GM19239 (cell line): ENCODE measurements around the gene PTP4A2.

ENCODE experiments used
- DNase-seq: peaks from one replicate; pipeline ENCODE4 v3.0.0; 2011; ENCODE audit warnings: low spot score; ENCODE audit not compliant: insufficient read length
- FAIRE-seq: peaks from 2 replicates; lab custom pipeline; 2011; peaks lifted over from hg19 to GRCh38; lab: Jason Lieb, UNC

Gene PTP4A2

GRCh38 chr1:31867546-31867945 is 70.6 kb downstream of the PTP4A2 start:
- DNase-seq, result no peak
- FAIRE-seq, result no peak

DNA sequence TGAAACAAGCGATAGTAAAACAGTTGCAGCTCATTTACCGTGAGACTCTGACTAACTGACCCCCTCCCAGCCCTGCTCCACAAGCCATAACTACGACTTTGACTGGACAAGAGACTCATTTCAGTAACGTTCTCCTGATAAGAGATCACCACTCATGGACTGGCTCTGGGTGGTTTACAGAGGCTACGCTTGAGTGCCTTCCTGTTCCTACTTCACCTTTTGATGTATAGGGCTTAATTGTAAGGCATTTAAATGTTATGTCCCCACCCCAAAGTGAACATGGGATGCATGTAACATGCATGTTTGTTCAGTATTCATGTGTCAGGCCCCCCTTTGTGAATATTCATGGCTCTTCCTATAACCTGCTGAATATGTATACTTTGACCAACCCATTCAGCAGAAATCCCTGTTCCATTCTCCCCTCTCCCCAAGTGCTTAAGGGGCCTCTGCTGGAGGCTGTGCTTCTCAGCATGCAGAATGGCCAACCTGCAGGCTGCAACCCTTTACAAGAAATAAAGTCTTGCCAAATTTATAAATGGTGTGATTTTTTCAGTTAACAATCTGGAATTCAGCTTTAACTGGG is 71.6 kb downstream of the PTP4A2 start:
- DNase-seq (no peak), FAIRE-seq (no peak)

DNA sequence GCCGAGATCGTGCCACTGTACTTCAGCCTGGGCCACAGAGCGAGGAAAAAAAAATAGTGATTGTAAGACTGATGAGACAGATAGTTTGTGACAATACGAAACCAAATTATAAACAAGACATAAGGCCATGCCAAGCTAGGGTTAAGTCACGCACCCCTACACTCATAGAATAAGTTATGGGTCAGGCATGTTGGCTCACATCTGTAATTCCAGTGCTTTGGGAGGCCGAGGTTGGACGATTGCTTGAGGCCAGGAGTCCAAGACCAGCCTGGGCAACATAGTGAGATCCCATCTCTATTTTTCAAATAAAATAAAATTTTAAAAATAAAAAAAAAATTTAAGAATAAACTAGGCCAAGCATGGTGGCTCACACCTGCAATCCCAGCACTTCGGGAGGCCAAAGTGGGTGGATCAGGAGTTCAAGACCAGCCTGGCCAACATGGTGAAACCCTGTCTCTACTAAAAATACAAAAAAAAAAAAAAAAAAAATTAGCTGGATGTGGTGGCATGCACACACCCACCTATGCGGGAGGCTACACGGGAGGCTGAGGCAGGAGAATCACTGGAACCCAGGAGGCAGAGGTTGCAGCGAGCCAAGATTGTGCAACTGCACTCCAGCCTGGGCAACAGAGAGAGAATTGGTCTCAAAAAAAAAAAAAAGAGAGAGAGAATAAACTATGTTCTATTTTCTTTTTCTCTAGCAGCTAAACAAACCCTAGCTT is 72.3 kb downstream of the PTP4A2 start:
- no peak for FAIRE-seq
- no peak for DNase-seq

DNA sequence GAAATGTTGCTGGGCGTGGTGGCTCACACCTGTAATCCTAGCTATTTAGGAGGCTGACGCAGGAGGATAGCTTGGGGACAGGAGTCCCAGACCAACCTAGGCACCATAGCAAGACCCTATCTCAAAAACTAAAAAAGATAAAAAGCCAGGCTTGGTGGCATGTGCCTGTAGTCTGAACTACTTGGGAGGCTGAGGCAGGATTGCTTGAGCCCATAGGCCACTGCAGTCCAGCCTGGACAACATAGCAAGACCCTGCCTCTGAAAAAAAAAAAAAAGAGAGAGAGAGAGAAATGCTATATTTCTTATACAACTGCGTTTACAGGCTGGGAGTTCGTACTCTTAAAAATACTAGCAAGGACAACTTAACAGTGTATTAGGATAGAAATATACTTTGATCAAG is 76.1 kb downstream of the PTP4A2 start:
- no peak for FAIRE-seq

GRCh38 chr1:31861346-31861745 is 76.8 kb downstream of the PTP4A2 start:
- peak; percentile 86 for FAIRE-seq
- no peak for DNase-seq

More for the DNA sequence above, 76.1 kb downstream of the PTP4A2 start:
- no peak for DNase-seq

DNA sequence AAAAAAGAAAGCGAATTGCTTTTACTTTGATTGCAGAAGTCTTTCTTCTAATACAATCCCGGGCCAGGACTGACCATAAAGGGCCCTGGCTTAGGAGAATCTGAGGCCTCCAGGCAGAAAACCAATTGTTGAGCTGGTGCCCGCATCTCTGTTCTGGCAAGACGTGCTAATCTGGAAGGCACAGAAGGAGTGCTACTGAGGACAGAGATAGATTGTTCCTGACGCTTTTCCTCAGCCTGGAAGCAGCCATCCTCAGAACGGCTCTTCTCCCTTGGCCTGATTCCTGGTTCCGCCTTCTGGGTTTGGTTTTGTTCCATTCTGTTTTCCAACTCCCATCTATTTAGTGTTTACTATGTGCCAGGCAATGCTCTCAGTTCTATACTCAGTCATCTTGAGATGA is 77.6 kb downstream of the PTP4A2 start:
- no peak for FAIRE-seq
- no peak for DNase-seq

GRCh38 chr1:31859719-31860118 is 78.4 kb downstream of the PTP4A2 start:
- DNase-seq (no peak), FAIRE-seq (no peak)

DNA sequence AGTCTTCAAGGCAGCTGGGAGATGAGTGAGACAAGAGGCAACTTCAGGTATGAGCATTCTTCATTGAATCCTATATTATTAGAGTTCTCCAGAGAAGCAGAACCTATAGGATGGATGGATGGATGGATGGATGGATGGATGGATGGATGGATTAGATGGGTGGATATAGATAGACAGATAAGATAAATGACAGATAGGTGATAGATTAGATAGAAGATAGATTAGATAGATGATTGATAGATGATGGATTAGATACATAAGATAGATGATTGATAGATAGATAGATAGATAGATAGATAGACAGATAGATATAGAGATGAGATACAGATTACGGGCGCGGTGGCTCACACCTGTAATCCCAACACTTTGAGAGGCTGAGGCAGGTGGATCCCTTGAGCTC is 79.1 kb downstream of the PTP4A2 start:
- FAIRE-seq (no peak), DNase-seq (no peak)

- FAIRE-seq, result no peak
- DNase-seq, result no peak
Observed at GRCh38 chr1:31857863-31858262, 80.3 kb downstream of the PTP4A2 start.
